Measurements from ENCODE around the gene COG8. TPM values are rescaled to one million over a fixed set of nuclear protein-coding genes. Genes with fewer than 3 reads are reported as not detected.

Gene COG8
- total and polyA plus RNA-seq, 4 donors: 11.2 to 37.4 (median 24.2) TPM

GRCh38 chr16:69313469-69313868, 25.9 kb downstream of the COG8 start:
- DNase-seq (ENCODE audit: low spot score): no peak
- Histone ChIP-seq H3K27me3 (ENCODE audit: control insufficient read depth in 4 of 4, insufficient read depth in 4 of 4, low read length in 3 of 4) (no peaks in the 10 kb centered on the region), H3K9me3 (ENCODE audit: control insufficient read depth in 4 of 4, low read length in 3 of 4) (no peaks in the 10 kb centered on the region), H3K4me1 (ENCODE audit: control insufficient read depth in 4 of 4, insufficient read depth in 4 of 4, low read length in 3 of 4) (peaks cover 16 to 61% (median 48%) of the 10 kb centered on the region in 4 donors), H3K4me3 (ENCODE audit: low read depth in 1 of 3, low read length in 3 of 3) (no peak overlapping the region), H3K27ac (ENCODE audit: low read depth in 1 of 2, low read length in 2 of 2) (no peak overlapping the region), H3K9ac (ENCODE audit: low read depth in 1 of 2, low read length in 2 of 2) (no peak overlapping the region), H3K36me3 (ENCODE audit: control insufficient read depth in 4 of 4, insufficient read depth in 3 of 4, low read depth in 1 of 4, low read length in 3 of 4) (peaks cover 2 to 4% (median 3%) of the 10 kb centered on the region in 4 donors)
- WGBS: 94% methylated on average over 5 of the region's 5 CpGs
- no peak for TF ChIP-seq MAX (IDR thresholded peaks at IDR 0.05)
- TF ChIP-seq FOXA1 (IDR thresholded peaks at IDR 0.05): no peak
- no peak for TF ChIP-seq GABPA (IDR thresholded peaks at IDR 0.05 in 1 of 2, conservative IDR thresholded peaks at IDR 0.05 in 1 of 2)
- TF ChIP-seq HNF4G (IDR thresholded peaks at IDR 0.05): no peak
- TF ChIP-seq SP1 (IDR thresholded peaks at IDR 0.05): no peak
- TF ChIP-seq YY1 (IDR thresholded peaks at IDR 0.05): no peak
- no peak for TF ChIP-seq EGR1 (IDR thresholded peaks at IDR 0.05; ENCODE audit: low read depth in 2 of 2)

- peaks cover 14 to 47% (median 36%) of the 10 kb centered on the region in 4 donors for H3K4me1 ChIP-seq (ENCODE audit: control insufficient read depth in 4 of 4, insufficient read depth in 4 of 4, low read length in 3 of 4)
- H3K27ac ChIP-seq (ENCODE audit: low read depth in 1 of 2, low read length in 2 of 2): peak overlapping the region; percentile 86 to 88
- 2% methylated on average over 59 of the region's 59 CpGs for WGBS
Observed at GRCh38 chr16:69311533-69312387, 27.6 kb downstream of the COG8 start.

GRCh38 chr16:69310653-69311532, 28.5 kb downstream of the COG8 start, which contains the start of gene VPS4A:
Gene VPS4A (plus strand): TSS chr16:69311350. CDS start chr16:69311512, 162 bp downstream.
- no peaks in the 10 kb centered on the region for H3K9me3 ChIP-seq (ENCODE audit: control insufficient read depth in 4 of 4, low read length in 3 of 4)
- peak within 1 kb of the TSS; percentile 79 to 94 (median 85) for H3K4me3 ChIP-seq (ENCODE audit: low read depth in 1 of 3, low read length in 3 of 3)
- peaks cover 13 to 38% (median 29%) of the 10 kb centered on the region in 4 donors for H3K4me1 ChIP-seq (ENCODE audit: control insufficient read depth in 4 of 4, insufficient read depth in 4 of 4, low read length in 3 of 4)
- peak within 1 kb of the TSS; percentile 80 to 86 for H3K9ac ChIP-seq (ENCODE audit: low read depth in 1 of 2, low read length in 2 of 2)
- peak; percentile 99 for DNase-seq (ENCODE audit: low spot score)
- peak within 1 kb of the TSS; percentile 86 to 88 for H3K27ac ChIP-seq (ENCODE audit: low read depth in 1 of 2, low read length in 2 of 2)
- H3K36me3 ChIP-seq (ENCODE audit: control insufficient read depth in 4 of 4, insufficient read depth in 3 of 4, low read depth in 1 of 4, low read length in 3 of 4): peaks cover 0 to 3% (median 0%) of the 10 kb centered on the region in 4 donors
- 8% methylated on average over 70 of the region's 70 CpGs for WGBS
- H3K27me3 ChIP-seq (ENCODE audit: control insufficient read depth in 4 of 4, insufficient read depth in 4 of 4, low read length in 3 of 4): no peaks in the 10 kb centered on the region
- TF ChIP-seq TAF1 (conservative IDR thresholded peaks at IDR 0.05) (no peak), RAD21 (IDR thresholded peaks at IDR 0.05) (peak; percentile 64 to 71), EGR1 (IDR thresholded peaks at IDR 0.05; ENCODE audit: low read depth in 2 of 2) (no peak), HNF4G (IDR thresholded peaks at IDR 0.05) (no peak), ZBTB33 (IDR thresholded peaks at IDR 0.05) (no peak), YY1 (IDR thresholded peaks at IDR 0.05) (peak; percentile 60), FOXA2 (IDR thresholded peaks at IDR 0.05) (no peak), ATF3 (IDR thresholded peaks at IDR 0.05) (no peak), NR2F2 (IDR thresholded peaks at IDR 0.05) (no peak), RXRA (IDR thresholded peaks at IDR 0.05) (peak in 1 of 2 donors; percentile 15), REST (IDR thresholded peaks at IDR 0.05) (no peak), MAX (IDR thresholded peaks at IDR 0.05) (no peak), HNF4A (conservative IDR thresholded peaks at IDR 0.05) (no peak), SP1 (IDR thresholded peaks at IDR 0.05) (no peak), GABPA (IDR thresholded peaks at IDR 0.05 in 1 of 2, conservative IDR thresholded peaks at IDR 0.05 in 1 of 2) (peak in 1 of 2 donors; percentile 57)

More at GRCh38 chr16:69311533-69312387, 27.6 kb downstream of the COG8 start:
- peak; percentile 68 for DNase-seq (ENCODE audit: low spot score)
- Histone ChIP-seq H3K27me3 (ENCODE audit: control insufficient read depth in 4 of 4, insufficient read depth in 4 of 4, low read length in 3 of 4) (no peaks in the 10 kb centered on the region), H3K36me3 (ENCODE audit: control insufficient read depth in 4 of 4, insufficient read depth in 3 of 4, low read depth in 1 of 4, low read length in 3 of 4) (peaks cover 0 to 4% (median 2%) of the 10 kb centered on the region in 4 donors), H3K9me3 (ENCODE audit: control insufficient read depth in 4 of 4, low read length in 3 of 4) (no peaks in the 10 kb centered on the region), H3K9ac (ENCODE audit: low read depth in 1 of 2, low read length in 2 of 2) (peak overlapping the region; percentile 80 to 86), H3K4me3 (ENCODE audit: low read depth in 1 of 3, low read length in 3 of 3) (peak overlapping the region; percentile 74 to 94 (median 85))
- TF ChIP-seq HNF4A (conservative IDR thresholded peaks at IDR 0.05): no peak
- peak; percentile 15 for TF ChIP-seq YY1 (IDR thresholded peaks at IDR 0.05)
